ENCODE results near the gene ZNF491. TPM values are rescaled to one million over a fixed set of nuclear protein-coding genes. Genes with fewer than 3 reads are reported as not detected.

ZNF491 gene
- total and polyA plus RNA-seq, 9 of the 15 experiments (the other 6 are each of a cell fraction or from before 2014, with no cell fraction given), result 0.19 to 0.95 (median 0.39) TPM; not detected in 1

DNA sequence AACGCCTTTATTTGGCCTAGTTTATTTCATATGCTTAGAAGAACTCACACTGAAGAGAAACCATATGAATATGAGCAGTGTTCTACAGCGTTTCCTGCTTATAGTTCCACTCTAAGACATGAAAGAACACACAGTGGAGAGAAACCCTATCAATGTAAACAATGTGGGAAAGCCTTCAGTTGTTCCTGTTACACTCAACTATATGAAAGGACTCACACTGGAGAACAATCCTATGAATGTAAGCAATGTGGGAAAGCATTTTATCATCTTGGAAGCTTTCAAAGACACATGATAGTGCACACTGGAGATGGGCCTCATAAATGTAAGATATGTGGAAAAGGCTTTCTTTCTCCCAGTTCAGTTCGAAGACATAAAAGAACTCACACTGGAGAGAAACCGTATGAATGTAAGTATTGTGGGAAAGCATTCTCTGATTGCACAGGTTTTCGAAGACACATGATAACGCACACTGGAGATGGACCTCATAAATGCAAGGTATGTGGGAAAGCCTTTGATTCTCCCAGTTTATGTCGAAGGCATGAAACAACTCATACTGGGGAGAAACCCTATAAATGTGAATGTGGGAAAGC is 17.8 kb upstream of the ZNF491 start (continued):
- TF ChIP-seq, protein P1, sequence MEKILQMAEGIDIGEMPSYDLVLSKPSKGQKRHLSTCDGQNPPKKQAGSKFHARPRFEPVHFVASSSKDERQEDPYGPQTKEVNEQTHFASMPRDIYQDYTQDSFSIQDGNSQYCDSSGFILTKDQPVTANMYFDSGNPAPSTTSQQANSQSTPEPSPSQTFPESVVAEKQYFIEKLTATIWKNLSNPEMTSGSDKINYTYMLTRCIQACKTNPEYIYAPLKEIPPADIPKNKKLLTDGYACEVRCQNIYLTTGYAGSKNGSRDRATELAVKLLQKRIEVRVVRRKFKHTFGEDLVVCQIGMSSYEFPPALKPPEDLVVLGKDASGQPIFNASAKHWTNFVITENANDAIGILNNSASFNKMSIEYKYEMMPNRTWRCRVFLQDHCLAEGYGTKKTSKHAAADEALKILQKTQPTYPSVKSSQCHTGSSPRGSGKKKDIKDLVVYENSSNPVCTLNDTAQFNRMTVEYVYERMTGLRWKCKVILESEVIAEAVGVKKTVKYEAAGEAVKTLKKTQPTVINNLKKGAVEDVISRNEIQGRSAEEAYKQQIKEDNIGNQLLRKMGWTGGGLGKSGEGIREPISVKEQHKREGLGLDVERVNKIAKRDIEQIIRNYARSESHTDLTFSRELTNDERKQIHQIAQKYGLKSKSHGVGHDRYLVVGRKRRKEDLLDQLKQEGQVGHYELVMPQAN (IDR thresholded peaks at IDR 0.05; ENCODE audit: borderline replicate concordance), result no peak
- TF ChIP-seq ETS1 (conservative IDR thresholded peaks at IDR 0.05; ENCODE audit: control insufficient read depth, low read depth, low read length) (no peak), KLF6 (CRISPR knock-in tag; IDR thresholded peaks at IDR 0.05; ENCODE audit: borderline replicate concordance) (no peak), GABPB1 (CRISPR knock-in tag; IDR thresholded peaks at IDR 0.05) (no peak), MYNN (IDR thresholded peaks at IDR 0.05) (no peak), MYNN (CRISPR knock-in tag; IDR thresholded peaks at IDR 0.05) (no peak), NCOA4 (IDR thresholded peaks at IDR 0.05; ENCODE audit: partially characterized antibody) (no peak), MCM5 (IDR thresholded peaks at IDR 0.05; ENCODE audit: low read depth) (no peak), ZNF3 (CRISPR knock-in tag; IDR thresholded peaks at IDR 0.05) (no peak), ATF7 (IDR thresholded peaks at IDR 0.05) (no peak), MYC (IDR thresholded peaks at IDR 0.05; ENCODE audit: low read depth, low read length) (no peak), MYC (CRISPR knock-in tag; IDR thresholded peaks at IDR 0.05; ENCODE audit: borderline replicate concordance, low read depth) (no peak), LCOR (CRISPR knock-in tag; IDR thresholded peaks at IDR 0.05) (no peak), NRF1 (conservative IDR thresholded peaks at IDR 0.05 in 1 of 2, IDR thresholded peaks at IDR 0.05 in 1 of 2) (no peak), THAP7 (CRISPR knock-in tag; IDR thresholded peaks at IDR 0.05) (no peak), STAG1 (CRISPR knock-in tag; IDR thresholded peaks at IDR 0.05; ENCODE audit: borderline replicate concordance) (no peak), THRA (IDR thresholded peaks at IDR 0.05) (no peak), MAX (CRISPR knock-in tag; IDR thresholded peaks at IDR 0.05) (no peak), RNF2 (IDR thresholded peaks at IDR 0.05) (no peak), CHD1 (IDR thresholded peaks at IDR 0.05; ENCODE audit: low read length) (no peak), MED1 (CRISPR knock-in tag; IDR thresholded peaks at IDR 0.05; ENCODE audit: borderline replicate concordance) (no peak)

Data from K562 (cell line).